ENCODE measurements around the gene EIF2A.

Gene EIF2A

GRCh38 chr3:150527464-150528255, 18.9 kb upstream of the EIF2A start:
- no peak for TF ChIP-seq CTCF (conservative IDR thresholded peaks at IDR 0.05; ENCODE audit: control insufficient read depth, insufficient read depth, low read depth, low read length)
- H3K4me3 ChIP-seq (ENCODE audit: control insufficient read depth, low read depth, low read length), result no peak overlapping the region
- DNase-seq (ENCODE audit: low read depth), result no peak

- peak; percentile 22 for TF ChIP-seq CTCF (conservative IDR thresholded peaks at IDR 0.05; ENCODE audit: control insufficient read depth, insufficient read depth, low read depth, low read length)
- no peak overlapping the region for H3K4me3 ChIP-seq (ENCODE audit: control insufficient read depth, low read depth, low read length)
- DNase-seq (ENCODE audit: low read depth), result peak; percentile 35
Measured at GRCh38 chr3:150528354-150528797, 18.2 kb upstream of the EIF2A start.

DNA sequence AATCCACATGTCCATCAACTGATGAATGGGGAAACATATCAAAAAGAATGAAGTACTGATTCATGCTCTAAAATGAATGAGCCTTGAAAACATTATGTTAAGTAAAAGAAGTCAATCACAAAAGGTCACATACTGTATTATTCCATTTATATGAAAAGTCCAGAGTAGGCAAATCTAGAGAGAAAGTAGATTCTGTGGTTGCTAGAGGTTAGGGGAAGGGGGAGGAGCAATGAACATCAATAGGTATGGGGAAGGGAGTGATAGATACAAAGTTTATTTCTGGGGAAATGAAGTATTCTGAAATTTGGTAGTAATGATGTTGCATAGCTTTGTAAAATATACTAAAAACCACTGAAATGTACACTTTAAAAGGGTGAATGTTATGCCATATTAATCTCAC, 14.8 kb upstream of the EIF2A start:
- TF ChIP-seq CTCF (conservative IDR thresholded peaks at IDR 0.05; ENCODE audit: control insufficient read depth, insufficient read depth, low read depth, low read length), result no peak
- H3K4me3 ChIP-seq (ENCODE audit: control insufficient read depth, low read depth, low read length), result no peak overlapping the region
- DNase-seq (ENCODE audit: low read depth), result no peak

DNA sequence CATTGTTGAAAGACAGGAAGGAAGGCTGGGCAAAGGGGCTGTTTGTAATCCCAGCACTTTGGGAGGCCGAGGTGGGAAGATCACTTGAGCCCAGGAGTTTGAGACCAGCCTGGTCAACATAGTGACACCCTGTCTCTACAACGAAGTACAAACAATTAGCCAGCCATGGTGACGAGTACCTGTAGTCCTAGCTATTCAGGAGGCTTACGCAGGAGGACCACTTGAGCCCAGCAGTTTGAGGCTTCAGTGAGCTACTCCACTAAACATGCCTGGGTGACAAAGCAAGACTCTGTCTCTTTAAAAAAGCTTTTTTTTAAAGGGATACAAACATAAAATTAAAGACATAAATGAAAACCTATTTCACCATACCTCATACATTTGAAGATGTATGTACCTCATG, 11.4 kb upstream of the EIF2A start:
- TF ChIP-seq CTCF (conservative IDR thresholded peaks at IDR 0.05; ENCODE audit: control insufficient read depth, insufficient read depth, low read depth, low read length), result no peak
- DNase-seq (ENCODE audit: low read depth), result no peak
- H3K4me3 ChIP-seq (ENCODE audit: control insufficient read depth, low read depth, low read length), result no peak overlapping the region

- no peak for DNase-seq (ENCODE audit: low read depth)
- H3K4me3 ChIP-seq (ENCODE audit: control insufficient read depth, low read depth, low read length), result no peak overlapping the region
- no peak for TF ChIP-seq CTCF (conservative IDR thresholded peaks at IDR 0.05; ENCODE audit: control insufficient read depth, insufficient read depth, low read depth, low read length)
Measured at GRCh38 chr3:150538324-150539208, 8.0 kb upstream of the EIF2A start.

- no peak for TF ChIP-seq CTCF (conservative IDR thresholded peaks at IDR 0.05; ENCODE audit: control insufficient read depth, insufficient read depth, low read depth, low read length)
Measured at GRCh38 chr3:150540297-150540696, 6.3 kb upstream of the EIF2A start.

More at GRCh38 chr3:150540297-150540696, 6.3 kb upstream of the EIF2A start:
- H3K4me3 ChIP-seq (ENCODE audit: control insufficient read depth, low read depth, low read length), result no peak overlapping the region
- DNase-seq (ENCODE audit: low read depth), result no peak
